Loucy (cell line): ENCODE data around the gene ZNF598.

Experiments
- H2AFZ ChIP-seq: fragments of 200-600 bp; sonication (generic); 2 replicates; pipeline ENCODE4 v1.6.0; 2016; ENCODE audit warnings: antibody characterized with exemption, mild to moderate bottlenecking, low read length, moderate library complexity
- H3F3A ChIP-seq: fragments of 200-600 bp; 2 replicates; pipeline ENCODE4 v1.6.0; 2016; ENCODE audit warnings: antibody characterized with exemption, low read depth, mild to moderate bottlenecking
- H3K27me3 ChIP-seq: fragments of 200-600 bp; sonication (generic); 2 replicates; pipeline ENCODE4 v1.6.1; 2014; ENCODE audit warnings: low read length, mild to moderate bottlenecking; ENCODE audit not compliant: insufficient read depth, poor library complexity, severe bottlenecking
- H3K36me3 ChIP-seq: fragments of 200-600 bp; sonication (generic); 2 replicates; pipeline ENCODE4 v1.6.1; 2016; ENCODE audit warnings: low read length; ENCODE audit not compliant: insufficient read depth
- H3K4me1 ChIP-seq: fragments of 200-600 bp; sonication (generic); 2 replicates; pipeline ENCODE4 v1.5.1; 2014; ENCODE audit warnings: low read length, mild to moderate bottlenecking; ENCODE audit not compliant: insufficient read depth, poor library complexity, severe bottlenecking
- H3K4me2 ChIP-seq: fragments of 200-600 bp; sonication (generic); 2 replicates; pipeline ENCODE4 v1.6.0; 2014; ENCODE audit warnings: antibody characterized with exemption, low read length, low read depth, mild to moderate bottlenecking; ENCODE audit not compliant: poor library complexity, severe bottlenecking
- H3K4me3 ChIP-seq: fragments of 200-600 bp; sonication (generic); 2 replicates; pipeline ENCODE4 v1.5.1; 2014; ENCODE audit warnings: low read length, mild to moderate bottlenecking, mixed read lengths; ENCODE audit not compliant: poor library complexity, severe bottlenecking
- H3K79me2 ChIP-seq: fragments of 200-600 bp; sonication (generic); 2 replicates; pipeline ENCODE4 v1.6.1; 2014; ENCODE audit warnings: low read length; ENCODE audit not compliant: insufficient read depth
- H3K9ac ChIP-seq: fragments of 200-600 bp; sonication (generic); 2 replicates; pipeline ENCODE4 v1.6.0; 2014; ENCODE audit warnings: mild to moderate bottlenecking, low read depth, low read length, moderate library complexity; ENCODE audit not compliant: poor library complexity, severe bottlenecking
- H3K9me2 ChIP-seq: fragments of 200-600 bp; sonication (generic); replicated peaks from 2 replicates; pipeline ENCODE4 v1.6.1; 2016; ENCODE audit warnings: low read depth, low read length, mixed read lengths
- H3K9me3 ChIP-seq: fragments of 200-600 bp; sonication (generic); 2 replicates; pipeline ENCODE4 v1.6.1; 2014; ENCODE audit warnings: mild to moderate bottlenecking, antibody characterized with exemption, low read length, low read depth; ENCODE audit not compliant: insufficient read depth
- H4K20me1 ChIP-seq: fragments of 200-600 bp; sonication (generic); 2 replicates; pipeline ENCODE4 v1.6.0; 2014; ENCODE audit warnings: antibody characterized with exemption, low read length, mild to moderate bottlenecking; ENCODE audit not compliant: insufficient read depth, poor library complexity, severe bottlenecking
- CTCF ChIP-seq: fragments of 200-600 bp; sonication (generic); conservative IDR thresholded peaks from 2 replicates; pipeline ENCODE4 v1.5.1; 2014; ENCODE audit warnings: mild to moderate bottlenecking, antibody characterized with exemption, low read length
- EZH2phosphoT487 ChIP-seq: fragments of 200-600 bp; IDR thresholded peaks from 2 replicates; pipeline ENCODE4 v1.6.1; 2018; ENCODE audit warnings: antibody characterized with exemption, mild to moderate bottlenecking, moderate library complexity, borderline replicate concordance

The ZNF598 gene

GRCh38 chr16:1961651-1962067 is 48.0 kb downstream of the ZNF598 start:
- Histone ChIP-seq H3K4me3 (no peak overlapping the region), H3K9me3 (no peaks in the 10 kb centered on the region), H3K9me2 (no peaks in the 10 kb centered on the region), H3F3A (peaks cover 9% of the 10 kb centered on the region; the same call in 1 of the 2 replicates), H3K4me2 (no peak overlapping the region), H3K9ac (no peak overlapping the region), H3K27me3 (peaks cover 9% of the 10 kb centered on the region), H3K79me2 (peaks cover 54% of the 10 kb centered on the region), H3K36me3 (peaks cover 16% of the 10 kb centered on the region; the same call in 1 of the 2 replicates), H2AFZ (no peak overlapping the region), H3K4me1 (peaks cover 6% of the 10 kb centered on the region), H4K20me1 (peaks cover 28% of the 10 kb centered on the region)
- TF ChIP-seq CTCF, result no peak
- no peak for TF ChIP-seq EZH2phosphoT487

- Histone ChIP-seq H3K4me3 (peak overlapping the region; percentile 84), H3K36me3 (peaks cover 16% of the 10 kb centered on the region; the same call in 1 of the 2 replicates), H3K4me2 (peak overlapping the region; percentile 70), H3K4me1 (peaks cover 6% of the 10 kb centered on the region), H2AFZ (no peak overlapping the region), H3F3A (peaks cover 9% of the 10 kb centered on the region; the same call in 1 of the 2 replicates), H3K27me3 (peaks cover 9% of the 10 kb centered on the region), H3K9ac (peak overlapping the region; percentile 85), H3K9me3 (no peaks in the 10 kb centered on the region), H3K79me2 (peaks cover 52% of the 10 kb centered on the region), H3K9me2 (no peaks in the 10 kb centered on the region), H4K20me1 (peaks cover 28% of the 10 kb centered on the region)
- TF ChIP-seq EZH2phosphoT487 (no peak), CTCF (no peak)
These were observed 48.7 kb downstream of the ZNF598 start for GRCh38 chr16:1960665-1961630.

- Histone ChIP-seq H3K4me3 (peak within 1 kb of the TSS; percentile 84), H3K9me3 (no peaks in the 10 kb centered on the region), H3K4me2 (peak within 1 kb of the TSS; percentile 70), H4K20me1 (peaks cover 28% of the 10 kb centered on the region), H2AFZ (peak within 1 kb of the TSS; percentile 92), H3K27me3 (peaks cover 6% of the 10 kb centered on the region), H3K9ac (peak within 1 kb of the TSS; percentile 85), H3K4me1 (peaks cover 6% of the 10 kb centered on the region), H3K79me2 (peaks cover 40% of the 10 kb centered on the region), H3F3A (peaks cover 9% of the 10 kb centered on the region; the same call in 1 of the 2 replicates), H3K9me2 (no peaks in the 10 kb centered on the region), H3K36me3 (peaks cover 16% of the 10 kb centered on the region; the same call in 1 of the 2 replicates)
- TF ChIP-seq EZH2phosphoT487, result no peak
- peak; percentile 56 for TF ChIP-seq CTCF
These were observed 50.2 kb downstream of the ZNF598 start, which contains the start of gene NDUFB10 for GRCh38 chr16:1959269-1960039. Gene NDUFB10 (plus strand): TSS chr16:1959538. CDS start chr16:1959625, 87 bp downstream.
